ENCODE data around the gene YEATS2.

DNA sequence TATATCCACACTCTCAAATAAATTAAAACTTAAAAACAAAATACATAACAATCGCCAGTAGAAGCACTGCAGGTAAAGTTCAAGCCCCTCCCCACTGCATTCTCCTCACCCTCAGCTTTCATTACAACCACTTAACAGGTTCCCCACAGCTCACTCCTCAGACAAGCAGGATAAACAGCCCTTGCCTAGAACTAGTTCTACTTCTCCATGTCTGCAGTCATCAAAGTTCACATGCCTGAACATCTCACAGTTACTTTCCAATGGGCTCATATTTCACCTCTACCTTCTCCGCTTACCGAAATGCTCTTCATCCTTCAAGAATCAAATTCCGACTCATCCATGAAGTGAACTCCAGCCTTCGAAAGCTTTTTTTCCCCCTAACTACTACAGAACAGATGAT is 4.1 kb downstream of the YEATS2 start:
- TF ChIP-seq TAF1 (IDR thresholded peaks at IDR 0.05; ENCODE audit: borderline replicate concordance, insufficient read depth, low read length): no peak
- TF ChIP-seq POLR2AphosphoS5 (IDR thresholded peaks at IDR 0.05; ENCODE audit: low read depth, low read length): no peak
- TF ChIP-seq, protein P1, sequence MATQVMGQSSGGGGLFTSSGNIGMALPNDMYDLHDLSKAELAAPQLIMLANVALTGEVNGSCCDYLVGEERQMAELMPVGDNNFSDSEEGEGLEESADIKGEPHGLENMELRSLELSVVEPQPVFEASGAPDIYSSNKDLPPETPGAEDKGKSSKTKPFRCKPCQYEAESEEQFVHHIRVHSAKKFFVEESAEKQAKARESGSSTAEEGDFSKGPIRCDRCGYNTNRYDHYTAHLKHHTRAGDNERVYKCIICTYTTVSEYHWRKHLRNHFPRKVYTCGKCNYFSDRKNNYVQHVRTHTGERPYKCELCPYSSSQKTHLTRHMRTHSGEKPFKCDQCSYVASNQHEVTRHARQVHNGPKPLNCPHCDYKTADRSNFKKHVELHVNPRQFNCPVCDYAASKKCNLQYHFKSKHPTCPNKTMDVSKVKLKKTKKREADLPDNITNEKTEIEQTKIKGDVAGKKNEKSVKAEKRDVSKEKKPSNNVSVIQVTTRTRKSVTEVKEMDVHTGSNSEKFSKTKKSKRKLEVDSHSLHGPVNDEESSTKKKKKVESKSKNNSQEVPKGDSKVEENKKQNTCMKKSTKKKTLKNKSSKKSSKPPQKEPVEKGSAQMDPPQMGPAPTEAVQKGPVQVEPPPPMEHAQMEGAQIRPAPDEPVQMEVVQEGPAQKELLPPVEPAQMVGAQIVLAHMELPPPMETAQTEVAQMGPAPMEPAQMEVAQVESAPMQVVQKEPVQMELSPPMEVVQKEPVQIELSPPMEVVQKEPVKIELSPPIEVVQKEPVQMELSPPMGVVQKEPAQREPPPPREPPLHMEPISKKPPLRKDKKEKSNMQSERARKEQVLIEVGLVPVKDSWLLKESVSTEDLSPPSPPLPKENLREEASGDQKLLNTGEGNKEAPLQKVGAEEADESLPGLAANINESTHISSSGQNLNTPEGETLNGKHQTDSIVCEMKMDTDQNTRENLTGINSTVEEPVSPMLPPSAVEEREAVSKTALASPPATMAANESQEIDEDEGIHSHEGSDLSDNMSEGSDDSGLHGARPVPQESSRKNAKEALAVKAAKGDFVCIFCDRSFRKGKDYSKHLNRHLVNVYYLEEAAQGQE (IDR thresholded peaks at IDR 0.05; ENCODE audit: insufficient read depth in 1 of 2, low read depth in 2 of 2, low read length in 2 of 2): no peak

All from PFSK-1 (cell line).